H7 (cell line): ENCODE results near the gene AMDHD2. TPM values are rescaled to one million over a fixed set of nuclear protein-coding genes. Genes with fewer than 3 reads are reported as not detected.
"Not testable (repeated sequence)": the region's sequence is repeated elsewhere in the genome, so short reads cannot be mapped to it uniquely, and the experiment has no call there.

Experiments used
- DNase-seq: peaks from one replicate; pipeline ENCODE4 v3.0.0; 2012
- H3K27me3 ChIP-seq: 2 replicates; pipeline ENCODE4 v1.6.0; 2011; ENCODE audit warnings: mild to moderate bottlenecking, low read length; ENCODE audit not compliant: control insufficient read depth, insufficient read depth
- H3K36me3 ChIP-seq: replicated peaks from 2 replicates; pipeline ENCODE4 v1.5.1; 2011; ENCODE audit warnings: low read length; ENCODE audit not compliant: control insufficient read depth, insufficient read depth
- H3K4me3 ChIP-seq: 2 replicates; pipeline ENCODE4 v1.5.1; 2011; ENCODE audit warnings: low read depth, mild to moderate bottlenecking, control low read depth, low read length, moderate library complexity; ENCODE audit not compliant: insufficient read depth
- total RNA-seq: library from RNA; depleted of rRNA; stranded (reverse); fragments of >200 nt; shearing (Covaris generic); gene quantifications from 2 replicates; pipeline ENCODE4 v1.2.3, GENCODE V29; 2014

The AMDHD2 gene
- total RNA-seq, 1 experiment from 2014 or later, result 50.5 TPM

DNA sequence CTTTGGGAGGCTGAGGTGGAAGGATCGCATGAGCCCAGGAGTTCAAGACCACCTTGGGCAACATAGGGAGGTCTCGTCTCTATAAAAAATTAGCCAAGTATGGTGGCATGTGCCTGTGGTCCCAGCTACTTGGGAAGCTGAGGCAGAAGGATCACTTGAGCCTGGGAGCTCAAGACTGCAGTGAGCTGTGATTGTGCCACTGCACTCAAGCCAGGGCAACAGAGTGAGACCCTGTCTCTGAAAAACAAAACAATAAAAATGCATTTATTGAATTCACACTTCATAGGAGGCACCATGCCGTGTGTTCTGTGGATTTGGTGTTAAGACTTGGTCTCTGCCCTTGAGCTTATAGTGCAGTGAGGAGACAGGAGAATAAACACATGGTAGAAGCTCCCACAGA lies 42.8 kb upstream of the AMDHD2 start:
- no peak for DNase-seq
- H3K36me3 ChIP-seq, result no peaks in the 10 kb centered on the region
- peaks cover 20% of the 10 kb centered on the region for H3K27me3 ChIP-seq

DNA sequence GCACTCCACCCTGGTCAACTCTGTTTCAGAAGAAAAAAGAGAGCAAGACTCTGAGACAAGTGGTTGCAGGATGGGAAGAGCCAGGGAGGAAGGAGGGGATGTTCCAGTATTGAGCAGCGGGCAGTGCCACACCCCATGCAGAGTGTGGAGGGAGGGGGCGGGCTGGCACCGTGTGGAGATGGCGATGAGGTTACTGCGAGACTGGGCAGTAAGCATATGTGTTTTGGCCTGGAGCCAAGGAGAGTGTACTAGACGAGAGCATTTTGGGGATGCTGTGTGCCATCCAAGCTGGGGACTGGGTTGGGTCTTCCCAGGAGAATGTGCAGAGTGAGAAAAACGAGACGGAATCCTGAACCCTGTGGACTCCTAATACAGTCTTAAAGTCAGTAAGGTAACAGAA lies 41.9 kb upstream of the AMDHD2 start:
- H3K36me3 ChIP-seq, result no peaks in the 10 kb centered on the region
- H3K27me3 ChIP-seq, result peaks cover 10% of the 10 kb centered on the region
- no peak for DNase-seq
- H3K4me3 ChIP-seq, result no peak overlapping the region

More for the DNA sequence above, 42.8 kb upstream of the AMDHD2 start:
- no peak overlapping the region for H3K4me3 ChIP-seq

DNA sequence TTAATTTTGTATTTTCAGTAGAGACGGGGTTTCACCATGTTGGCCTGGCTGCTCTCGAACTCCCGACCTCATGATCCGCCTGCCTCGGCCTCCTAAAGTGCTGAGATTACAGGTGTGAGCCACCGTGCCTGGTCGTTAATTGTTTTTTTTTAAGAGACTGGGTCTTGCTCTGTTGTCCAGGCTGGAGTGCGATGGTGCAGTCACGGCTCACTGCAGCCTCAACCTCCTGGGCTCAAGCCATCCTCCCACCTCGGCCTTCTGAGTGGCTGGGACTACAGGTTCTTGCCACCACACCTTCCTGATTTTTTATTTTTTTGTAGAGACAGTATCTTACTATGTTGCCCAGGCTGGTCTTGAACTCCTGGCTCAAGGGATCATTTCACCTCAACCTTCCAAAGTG lies 40.2 kb upstream of the AMDHD2 start:
- not testable (repeated sequence) for H3K27me3 ChIP-seq, H3K36me3 ChIP-seq, H3K4me3 ChIP-seq, DNase-seq

DNA sequence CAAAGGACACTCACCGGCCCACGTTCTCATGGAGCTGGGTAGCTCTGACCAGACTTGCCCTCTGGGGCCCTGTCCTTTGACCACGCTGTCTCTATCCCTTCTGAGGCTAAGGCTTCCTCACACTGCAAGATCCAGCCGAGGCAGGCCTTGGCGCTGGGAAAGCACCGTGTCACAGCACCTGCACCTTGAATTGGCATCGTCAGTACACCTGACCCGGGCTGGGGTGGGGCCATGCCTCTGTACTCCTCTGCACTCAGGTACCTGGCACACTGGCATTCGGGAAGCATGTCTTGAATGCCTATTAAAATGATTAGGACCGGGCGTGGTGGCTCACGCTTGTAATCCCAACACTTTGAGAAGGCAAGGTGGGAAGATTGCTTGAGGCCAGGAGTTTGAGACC lies 39.2 kb upstream of the AMDHD2 start:
- H3K4me3 ChIP-seq, result no peak overlapping the region
- no peak for DNase-seq

DNA sequence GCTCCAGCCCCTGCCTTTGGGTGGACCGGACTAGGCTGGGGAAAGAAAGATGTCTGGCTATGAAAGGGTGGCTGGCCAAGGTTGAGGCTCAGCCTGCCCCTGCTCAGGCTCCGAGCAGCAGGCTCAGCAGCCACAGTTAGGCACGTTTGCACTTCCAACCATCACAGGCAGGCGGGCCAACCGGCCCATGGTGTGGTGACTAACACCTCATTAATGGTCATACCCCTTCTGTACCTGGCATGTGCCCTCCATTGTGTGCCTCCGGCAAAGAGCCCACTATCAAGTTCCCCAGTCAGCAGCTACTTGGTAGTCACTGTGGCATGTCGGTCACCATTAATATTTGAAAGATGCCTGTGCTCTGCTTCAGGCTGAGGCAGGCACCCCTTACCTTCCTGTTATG lies 38.5 kb upstream of the AMDHD2 start:
- Histone ChIP-seq H3K27me3 (no peaks in the 10 kb centered on the region), H3K36me3 (no peaks in the 10 kb centered on the region), H3K4me3 (no peak overlapping the region)
- no peak for DNase-seq

More for the DNA sequence above, 39.2 kb upstream of the AMDHD2 start:
- H3K27me3 ChIP-seq, result no peaks in the 10 kb centered on the region
- no peaks in the 10 kb centered on the region for H3K36me3 ChIP-seq

DNA sequence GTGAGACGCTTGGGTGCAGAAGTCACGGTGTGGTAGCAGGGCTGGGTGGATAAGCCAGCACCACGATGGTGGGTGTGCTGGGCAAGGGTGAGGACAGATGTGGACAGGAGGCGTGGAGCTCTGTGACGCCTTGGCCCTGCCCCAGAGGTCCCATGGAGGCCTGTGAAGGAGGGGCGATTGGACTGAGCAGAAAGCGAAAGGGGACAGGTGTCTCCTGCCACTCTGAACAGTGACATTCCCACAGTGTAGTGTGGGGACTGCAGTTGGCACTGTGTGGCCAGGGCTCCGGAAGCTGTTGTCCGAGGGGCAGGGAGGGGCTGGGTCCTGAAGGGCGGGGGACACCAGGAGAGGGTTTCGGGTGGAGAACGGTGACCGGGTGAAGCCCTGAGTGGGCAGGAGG lies 37.9 kb upstream of the AMDHD2 start:
- H3K36me3 ChIP-seq, result no peaks in the 10 kb centered on the region
- H3K4me3 ChIP-seq, result no peak overlapping the region
- no peak for DNase-seq
- no peaks in the 10 kb centered on the region for H3K27me3 ChIP-seq

DNA sequence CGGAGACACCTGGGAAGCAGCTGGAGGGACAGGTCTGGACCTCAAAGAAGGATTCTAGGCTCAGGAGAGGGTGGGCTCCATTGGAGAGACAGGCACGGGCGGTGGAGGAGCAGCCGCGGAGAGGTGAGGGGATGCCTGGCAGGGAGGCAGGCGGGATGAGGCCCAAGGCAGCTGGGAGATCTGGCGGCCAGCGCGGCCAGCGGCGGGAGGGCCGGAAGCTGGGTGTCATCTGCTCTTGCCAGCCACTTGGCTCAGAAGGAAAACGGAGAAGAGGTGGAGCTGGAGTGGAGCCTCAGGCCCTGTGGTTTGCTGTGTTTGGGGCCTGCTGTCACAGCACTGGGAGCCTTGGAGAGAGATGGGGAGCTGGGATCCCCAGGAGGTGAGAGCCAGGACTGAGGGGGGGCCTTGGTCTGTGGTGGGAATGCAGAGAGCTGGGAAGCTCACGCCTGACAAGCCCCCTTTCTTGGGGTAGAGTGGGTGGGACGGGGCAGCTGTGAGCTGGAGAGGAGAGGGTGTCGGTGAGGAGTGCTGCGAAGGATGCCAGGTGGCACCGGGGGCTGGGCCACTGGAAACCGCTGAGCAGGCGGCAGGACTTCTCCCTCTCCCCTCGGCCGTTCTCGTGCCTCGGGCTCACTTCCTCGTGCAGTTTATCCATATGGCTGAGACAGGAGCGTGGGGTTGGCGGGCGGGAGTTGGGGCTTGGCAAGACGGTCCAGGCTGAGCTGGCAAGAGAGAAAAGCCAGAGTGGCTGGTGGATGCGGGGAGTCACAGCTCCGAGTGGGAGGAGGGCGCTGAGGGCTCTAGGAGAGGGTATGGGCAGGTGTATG lies 37.2 kb upstream of the AMDHD2 start:
- DNase-seq, result no peak
- H3K27me3 ChIP-seq, result no peaks in the 10 kb centered on the region
- H3K4me3 ChIP-seq, result no peak overlapping the region
- H3K36me3 ChIP-seq, result no peaks in the 10 kb centered on the region

DNA sequence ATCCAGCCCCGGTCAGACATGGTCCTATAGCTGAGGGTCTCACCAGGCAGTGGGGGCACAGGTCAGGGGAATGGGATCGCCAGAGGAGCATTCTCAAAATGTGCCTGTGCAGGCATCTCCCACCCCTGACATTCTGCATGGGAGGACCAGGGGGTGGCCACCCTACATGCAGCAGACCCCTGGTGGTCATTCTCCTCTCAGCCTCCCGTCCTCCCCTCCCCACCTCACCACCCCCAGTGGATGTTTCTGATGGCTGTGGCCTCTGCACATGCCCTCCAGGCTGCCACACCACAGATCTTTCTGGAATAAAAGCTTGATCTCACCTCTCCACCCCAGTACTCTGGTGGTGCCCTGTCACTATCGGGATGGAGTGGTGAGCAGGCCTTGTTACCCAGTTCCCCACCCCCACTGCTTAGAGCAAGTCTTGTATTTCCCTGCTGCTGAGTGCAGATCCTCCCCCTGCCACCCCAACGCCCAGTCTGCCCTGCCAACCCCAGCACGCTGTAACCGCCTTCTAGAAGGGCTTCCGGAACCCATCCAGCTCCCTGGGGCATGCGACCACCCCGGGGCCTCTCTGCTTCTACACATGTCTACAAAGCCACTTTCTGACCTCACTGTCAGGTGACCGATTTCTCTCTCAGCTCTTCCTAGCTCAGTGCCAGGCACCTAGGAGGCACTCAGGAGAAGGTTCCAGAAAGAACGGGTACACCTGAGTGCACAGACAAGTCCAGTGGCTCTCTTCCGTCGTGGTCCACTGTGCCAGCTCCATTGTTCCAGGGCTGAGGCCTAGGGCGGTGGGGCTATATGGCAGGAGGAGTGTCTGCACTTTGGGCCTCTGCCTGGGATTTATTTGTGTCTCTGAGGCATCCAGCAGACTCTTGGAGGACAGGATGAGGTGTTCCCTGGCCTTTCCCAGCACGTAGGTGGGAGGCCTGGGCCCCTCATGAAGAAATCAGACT lies 36.0 kb upstream of the AMDHD2 start:
- Histone ChIP-seq H3K27me3 (no peaks in the 10 kb centered on the region), H3K36me3 (no peaks in the 10 kb centered on the region), H3K4me3 (no peak overlapping the region)
- DNase-seq, result no peak

DNA sequence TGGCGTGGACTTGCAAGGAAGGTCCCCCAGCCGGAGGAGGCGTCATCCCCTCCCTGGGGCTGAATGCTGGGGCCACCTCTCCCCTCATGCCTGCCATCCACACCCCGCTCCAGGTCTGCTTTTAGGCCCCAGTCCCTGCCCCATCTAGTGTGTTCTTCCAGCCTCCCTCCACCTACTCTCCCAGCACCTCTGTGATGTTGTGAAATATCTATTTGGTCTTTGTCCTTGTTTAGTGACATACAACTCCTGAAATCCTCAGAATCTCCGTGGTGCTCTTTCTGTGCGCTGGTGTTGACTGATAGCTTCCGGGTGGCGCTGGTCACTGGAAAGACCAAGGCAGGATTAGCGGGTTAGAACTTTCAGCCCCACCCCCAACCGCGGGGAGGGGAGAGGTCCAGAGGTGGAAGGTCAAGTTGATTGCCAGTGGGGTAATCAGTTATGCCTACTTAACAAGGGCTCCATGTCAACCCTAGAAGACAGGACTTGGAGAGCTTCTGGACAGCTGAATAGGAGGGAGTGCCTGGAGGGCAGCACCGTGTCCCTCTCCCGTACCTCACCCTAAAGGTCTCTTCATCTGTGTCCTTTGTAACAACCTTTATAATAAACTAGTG lies 35.2 kb upstream of the AMDHD2 start:
- Histone ChIP-seq H3K36me3 (no peaks in the 10 kb centered on the region), H3K4me3 (no peak overlapping the region), H3K27me3 (no peaks in the 10 kb centered on the region)
- DNase-seq, result no peak

DNA sequence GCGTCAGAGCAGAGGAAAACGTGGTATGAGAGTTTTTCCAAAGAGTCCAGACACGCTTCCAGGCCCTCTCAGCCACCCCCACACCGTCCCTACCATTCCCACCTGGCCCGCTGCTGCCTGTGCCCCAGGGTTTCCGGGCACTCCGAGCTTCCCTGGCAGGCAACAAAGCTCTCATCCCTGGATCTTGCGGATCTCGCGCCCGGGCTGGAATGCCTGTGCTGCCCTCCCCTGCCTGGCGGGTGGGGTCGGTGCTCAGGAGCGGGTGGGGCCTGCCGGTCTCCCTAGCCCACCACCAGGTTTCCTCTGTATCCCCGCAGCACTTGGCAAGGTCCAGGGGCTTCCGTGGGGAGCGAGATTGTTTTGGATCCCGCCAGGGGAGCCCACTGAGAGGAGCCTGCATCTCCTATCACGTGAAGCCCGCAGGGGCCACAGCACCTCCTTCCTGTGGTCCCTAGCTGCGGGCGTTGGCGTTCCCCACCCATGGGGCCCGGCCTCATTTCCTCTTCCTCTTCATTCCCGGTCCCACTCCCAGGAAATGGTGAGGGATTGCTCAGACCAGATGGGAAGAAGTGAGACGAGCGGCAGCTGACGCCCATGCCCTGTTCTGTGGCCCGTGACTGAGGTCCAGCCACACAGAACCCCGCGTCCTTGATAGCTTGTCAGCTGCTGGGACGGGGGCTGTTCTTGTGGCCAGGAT lies 34.2 kb upstream of the AMDHD2 start:
- no peak for DNase-seq
- no peaks in the 10 kb centered on the region for H3K36me3 ChIP-seq
- no peaks in the 10 kb centered on the region for H3K27me3 ChIP-seq
- H3K4me3 ChIP-seq, result no peak overlapping the region

DNA sequence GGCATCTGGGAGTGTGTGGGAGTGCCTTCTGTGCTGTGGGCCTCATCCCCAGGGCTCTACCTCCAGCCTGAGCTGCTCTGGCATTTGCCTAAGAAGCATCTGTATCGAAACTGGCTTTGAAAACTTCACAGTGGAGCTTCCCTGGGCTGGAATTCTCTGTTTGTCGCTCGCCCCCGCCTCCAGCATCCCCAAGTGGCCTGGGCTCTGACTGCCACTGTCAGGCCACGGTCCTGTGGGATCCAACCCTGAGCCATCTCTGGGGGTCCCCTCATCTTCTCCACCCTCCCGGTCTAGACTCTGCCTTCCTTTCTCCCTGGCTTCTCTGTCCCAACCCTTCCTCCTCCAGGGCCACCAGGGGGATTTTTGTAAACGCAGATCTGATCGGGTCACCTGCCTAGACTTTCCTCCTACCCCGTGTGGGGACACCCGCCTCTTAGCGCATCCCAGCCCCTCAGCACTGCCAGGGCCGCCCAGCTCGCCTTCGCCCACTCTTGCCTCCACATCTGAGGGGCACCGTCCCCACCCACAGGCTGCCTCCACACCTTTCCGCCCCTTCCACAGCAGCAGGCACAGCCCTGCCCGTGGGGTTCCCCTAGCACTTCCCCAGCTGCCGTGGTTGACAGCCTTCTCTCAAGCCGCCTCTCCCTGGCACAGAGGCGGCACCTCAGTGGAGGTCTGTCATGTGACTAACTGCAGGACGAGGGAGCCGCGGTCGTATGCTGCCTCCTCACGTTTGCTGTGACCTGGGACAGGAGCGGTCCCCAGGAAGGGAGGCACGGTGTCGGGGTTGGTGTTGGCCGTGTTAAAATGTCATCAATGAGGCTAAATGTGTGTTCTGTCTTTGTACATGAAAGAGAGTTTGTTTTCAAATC lies 33.3 kb upstream of the AMDHD2 start:
- no peaks in the 10 kb centered on the region for H3K27me3 ChIP-seq
- H3K4me3 ChIP-seq, result no peak overlapping the region
- no peaks in the 10 kb centered on the region for H3K36me3 ChIP-seq
- peak; percentile 89 for DNase-seq

DNA sequence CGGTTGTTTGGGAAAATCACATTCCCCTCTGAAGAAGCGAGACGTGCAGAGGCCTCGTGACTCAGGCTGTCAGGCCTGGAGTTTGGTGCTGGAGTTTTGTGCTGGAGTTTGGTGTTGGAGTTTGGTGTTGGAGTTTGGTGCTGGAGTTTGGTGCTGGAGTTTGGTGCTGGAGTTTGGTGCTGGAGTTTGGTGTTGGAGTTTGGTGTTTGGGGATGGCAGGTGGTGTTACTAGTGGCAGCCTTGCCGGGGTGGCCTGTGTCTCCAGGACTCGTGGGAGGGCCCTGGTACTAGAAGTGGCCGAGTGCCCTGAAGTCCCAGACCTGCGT lies 32.7 kb upstream of the AMDHD2 start:
- no peak for DNase-seq
- H3K27me3 ChIP-seq, result no peaks in the 10 kb centered on the region
- H3K4me3 ChIP-seq, result no peak overlapping the region
- no peaks in the 10 kb centered on the region for H3K36me3 ChIP-seq

DNA sequence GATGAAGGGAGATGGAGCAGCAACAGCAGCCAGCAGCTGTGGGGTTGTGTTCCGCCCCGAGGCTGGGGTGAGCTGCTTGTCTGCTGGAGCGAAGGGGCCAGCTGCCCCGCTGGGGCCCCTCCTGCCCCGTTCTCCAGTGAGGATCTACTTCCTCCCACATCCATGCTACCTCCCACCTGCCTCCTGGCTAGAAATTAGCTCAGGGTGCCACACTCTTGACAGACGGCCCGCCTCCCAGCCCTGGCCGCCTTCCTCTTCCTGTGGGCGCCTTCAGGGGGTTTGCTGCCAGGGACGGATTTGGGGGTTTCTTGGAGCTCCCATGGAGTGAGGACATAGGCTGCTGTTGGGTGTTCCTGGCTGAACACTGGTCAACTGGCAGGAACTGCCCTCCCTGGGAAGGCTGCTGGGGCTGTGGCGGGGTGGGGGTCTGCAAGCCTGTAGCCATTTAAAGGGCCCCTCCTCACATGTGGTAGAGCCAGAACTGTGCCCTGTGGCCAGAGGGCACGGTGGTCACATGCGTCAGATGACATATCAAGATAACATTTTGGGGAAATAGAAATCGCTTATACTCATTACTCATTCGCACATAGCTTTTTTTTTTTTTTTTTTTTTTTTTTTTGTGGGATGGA lies 32.2 kb upstream of the AMDHD2 start:
- DNase-seq, result no peak
- Histone ChIP-seq H3K4me3 (no peak overlapping the region), H3K27me3 (no peaks in the 10 kb centered on the region), H3K36me3 (no peaks in the 10 kb centered on the region)
